Measurements from ENCODE around the gene CARHSP1.
"Not testable (repeated sequence)": the region's sequence is repeated elsewhere in the genome, so short reads cannot be mapped to it uniquely, and the experiment has no call there.

Gene CARHSP1

DNA sequence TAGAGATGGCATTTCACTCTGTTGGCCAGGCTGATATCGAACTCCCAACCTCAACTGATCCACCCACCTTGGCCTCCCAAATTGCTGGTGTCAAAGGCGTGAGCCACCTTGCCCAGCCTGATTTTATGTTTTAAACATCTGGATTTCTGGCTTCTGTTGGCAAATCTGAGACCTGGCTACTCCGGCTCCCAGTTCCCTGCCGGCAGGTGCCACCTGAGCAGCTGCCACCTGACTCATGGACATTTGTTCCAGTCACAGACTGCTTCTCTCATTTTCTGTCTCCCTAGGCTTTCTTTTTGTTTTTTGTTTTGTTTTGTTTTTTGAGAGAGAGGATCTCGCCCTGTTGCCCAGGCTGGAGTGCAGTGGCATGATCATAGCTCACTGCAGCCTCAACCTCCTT lies 61.6 kb downstream of the CARHSP1 start:
- no peaks in the 10 kb centered on the region for H3K4me1 ChIP-seq (ENCODE audit: control insufficient read depth, insufficient read depth, low read depth, low read length)
- no peak overlapping the region for H2BK120ac ChIP-seq (ENCODE audit: low read depth, low read length)
- no peak overlapping the region for H2AFZ ChIP-seq (ENCODE audit: low read depth, low read length)
- H3K9ac ChIP-seq (ENCODE audit: low read length), result no peak overlapping the region
- no peak overlapping the region for H3K23ac ChIP-seq (ENCODE audit: low read length in 2 of 2)
- peaks cover 68 to 99% of the 10 kb centered on the region in 2 experiments for H3K36me3 ChIP-seq (ENCODE audit: control insufficient read depth in 1 of 2, insufficient read depth in 2 of 2, low read depth in 1 of 2, low read length in 2 of 2)
- no peak overlapping the region for H3K14ac ChIP-seq (ENCODE audit: low read length in 2 of 2)
- no peaks in the 10 kb centered on the region for H3K27me3 ChIP-seq (ENCODE audit: control insufficient read depth in 1 of 2, insufficient read depth in 1 of 2, low read length in 2 of 2)
- H3K18ac ChIP-seq (ENCODE audit: low read depth in 1 of 2, low read length in 2 of 2), result no peak overlapping the region
- H4K91ac ChIP-seq (ENCODE audit: low read length), result no peak overlapping the region
- H3K4me3 ChIP-seq (ENCODE audit: insufficient read depth in 1 of 2, low read depth in 1 of 2, low read length in 2 of 2), result no peak overlapping the region
- no peak overlapping the region for H2BK12ac ChIP-seq (ENCODE audit: low read length in 2 of 2)
- H3K4ac ChIP-seq (ENCODE audit: low read depth in 1 of 2, low read length in 2 of 2), result no peak overlapping the region
- WGBS, result 97% methylated on average over 5 of the region's 5 CpGs
- no peaks in the 10 kb centered on the region for H3K9me3 ChIP-seq (ENCODE audit: control insufficient read depth, low read length)
- peaks cover 27% of the 10 kb centered on the region for H3K79me1 ChIP-seq (replicated peaks; ENCODE audit: low read length, poor library complexity, severe bottlenecking)
- H3K4me2 ChIP-seq (ENCODE audit: low read length, poor library complexity, severe bottlenecking), result no peak overlapping the region
- no peak overlapping the region for H2BK5ac ChIP-seq (ENCODE audit: low read depth, low read length, poor library complexity, severe bottlenecking)
- H2AK5ac ChIP-seq (ENCODE audit: low read length, severe bottlenecking), result no peak overlapping the region
- H2BK15ac ChIP-seq (ENCODE audit: low read depth, poor library complexity, severe bottlenecking), result no peak overlapping the region
- no peak overlapping the region for H3K27ac ChIP-seq (ENCODE audit: low read length, poor library complexity, severe bottlenecking)
- DNase-seq, result no peak
- no peak overlapping the region for H4K8ac ChIP-seq (ENCODE audit: low read length)

DNA sequence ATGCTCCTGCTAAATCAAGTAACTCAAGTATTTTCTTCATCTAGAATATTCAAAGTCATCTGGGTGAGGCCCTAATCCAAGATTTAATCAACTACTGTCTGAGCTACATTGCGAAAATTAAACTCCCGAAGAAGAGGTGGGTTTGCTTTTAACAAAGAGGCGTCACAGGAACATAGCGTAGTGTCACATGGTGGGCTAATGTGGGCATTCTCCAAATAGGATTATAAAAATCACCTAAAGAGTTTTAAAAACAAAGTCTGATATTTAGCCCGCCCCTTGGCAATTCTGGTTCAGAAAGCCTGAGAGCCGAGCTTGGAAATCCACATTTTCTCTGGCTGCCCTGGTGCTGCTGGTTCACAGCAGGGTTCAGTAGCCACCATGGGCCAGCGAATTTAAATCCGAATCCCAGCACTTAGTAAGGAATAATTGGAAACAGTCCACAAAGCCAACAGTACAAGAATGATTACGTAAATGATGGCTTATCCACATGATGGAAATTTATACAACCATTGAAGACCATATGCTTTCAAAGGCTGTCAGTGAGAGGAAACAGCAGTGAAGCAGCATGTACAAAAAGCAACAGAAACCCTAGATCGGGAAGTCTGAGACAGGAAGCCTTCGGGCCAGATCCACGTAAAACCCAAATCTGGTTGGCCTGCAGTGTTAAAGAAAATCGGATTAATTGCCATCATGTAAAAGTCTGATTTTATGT lies 62.4 kb downstream of the CARHSP1 start:
- no peak overlapping the region for H2AFZ ChIP-seq (ENCODE audit: low read depth, low read length)
- H3K9me3 ChIP-seq (ENCODE audit: control insufficient read depth, low read length), result no peaks in the 10 kb centered on the region
- H3K23ac ChIP-seq (ENCODE audit: low read length in 2 of 2), result no peak overlapping the region
- H3K4me3 ChIP-seq (ENCODE audit: insufficient read depth in 1 of 2, low read depth in 1 of 2, low read length in 2 of 2), result no peak overlapping the region
- no peaks in the 10 kb centered on the region for H3K27me3 ChIP-seq (ENCODE audit: control insufficient read depth in 1 of 2, insufficient read depth in 1 of 2, low read length in 2 of 2)
- no peak overlapping the region for H2BK15ac ChIP-seq (ENCODE audit: low read depth, poor library complexity, severe bottlenecking)
- H3K18ac ChIP-seq (ENCODE audit: low read depth in 1 of 2, low read length in 2 of 2), result no peak overlapping the region
- H3K9ac ChIP-seq (ENCODE audit: low read length), result no peak overlapping the region
- 94% methylated on average over 13 of the region's 13 CpGs for WGBS
- no peak overlapping the region for H3K4me2 ChIP-seq (ENCODE audit: low read length, poor library complexity, severe bottlenecking)
- no peak overlapping the region for H4K91ac ChIP-seq (ENCODE audit: low read length)
- H3K4ac ChIP-seq (ENCODE audit: low read depth in 1 of 2, low read length in 2 of 2), result no peak overlapping the region
- no peak for DNase-seq
- no peak overlapping the region for H3K27ac ChIP-seq (ENCODE audit: low read length, poor library complexity, severe bottlenecking)
- H2BK120ac ChIP-seq (ENCODE audit: low read depth, low read length), result no peak overlapping the region
- H2AK5ac ChIP-seq (ENCODE audit: low read length, severe bottlenecking), result no peak overlapping the region
- no peak overlapping the region for H2BK12ac ChIP-seq (ENCODE audit: low read length in 2 of 2)
- peaks cover 68 to 98% of the 10 kb centered on the region in 2 experiments for H3K36me3 ChIP-seq (ENCODE audit: control insufficient read depth in 1 of 2, insufficient read depth in 2 of 2, low read depth in 1 of 2, low read length in 2 of 2)
- peaks cover 27% of the 10 kb centered on the region for H3K79me1 ChIP-seq (replicated peaks; ENCODE audit: low read length, poor library complexity, severe bottlenecking)
- no peak overlapping the region for H4K8ac ChIP-seq (ENCODE audit: low read length)
- no peak overlapping the region for H3K14ac ChIP-seq (ENCODE audit: low read length in 2 of 2)
- no peak overlapping the region for H2BK5ac ChIP-seq (ENCODE audit: low read depth, low read length, poor library complexity, severe bottlenecking)
- H3K4me1 ChIP-seq (ENCODE audit: control insufficient read depth, insufficient read depth, low read depth, low read length), result peaks cover under 1% of the 10 kb centered on the region

DNA sequence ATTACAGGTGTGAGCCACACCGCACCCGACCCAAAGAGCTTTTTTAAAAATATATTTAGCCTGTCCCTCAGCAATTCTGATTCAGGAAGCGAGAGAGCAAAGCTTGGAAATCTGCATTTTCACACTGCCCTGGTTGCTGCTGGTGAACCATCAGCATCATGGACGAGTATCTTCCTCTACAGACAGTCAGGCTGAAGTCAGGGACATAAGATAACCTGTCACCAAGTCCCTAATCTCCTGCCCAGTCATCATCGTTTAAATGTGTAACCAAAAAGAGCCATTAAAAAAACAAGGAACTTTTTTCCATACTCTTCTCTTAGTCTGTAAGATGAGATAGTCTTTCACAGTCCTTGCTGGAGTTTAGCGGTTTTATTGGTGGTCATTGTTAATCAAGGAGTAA lies 64.5 kb downstream of the CARHSP1 start:
- no peak overlapping the region for H4K91ac ChIP-seq (ENCODE audit: low read length)
- no peak overlapping the region for H3K4me2 ChIP-seq (ENCODE audit: low read length, poor library complexity, severe bottlenecking)
- no peak overlapping the region for H3K9ac ChIP-seq (ENCODE audit: low read length)
- no peak overlapping the region for H2BK15ac ChIP-seq (ENCODE audit: low read depth, poor library complexity, severe bottlenecking)
- H2AK5ac ChIP-seq (ENCODE audit: low read length, severe bottlenecking), result no peak overlapping the region
- no peak overlapping the region for H3K4ac ChIP-seq (ENCODE audit: low read depth in 1 of 2, low read length in 2 of 2)
- H3K27ac ChIP-seq (ENCODE audit: low read length, poor library complexity, severe bottlenecking), result no peak overlapping the region
- H3K18ac ChIP-seq (ENCODE audit: low read depth in 1 of 2, low read length in 2 of 2), result no peak overlapping the region
- H2BK120ac ChIP-seq (ENCODE audit: low read depth, low read length), result no peak overlapping the region
- peaks cover 23% of the 10 kb centered on the region for H3K79me1 ChIP-seq (replicated peaks; ENCODE audit: low read length, poor library complexity, severe bottlenecking)
- peaks cover 56 to 93% of the 10 kb centered on the region in 2 experiments for H3K36me3 ChIP-seq (ENCODE audit: control insufficient read depth in 1 of 2, insufficient read depth in 2 of 2, low read depth in 1 of 2, low read length in 2 of 2)
- H3K9me3 ChIP-seq (ENCODE audit: control insufficient read depth, low read length), result no peaks in the 10 kb centered on the region
- H3K14ac ChIP-seq (ENCODE audit: low read length in 2 of 2), result no peak overlapping the region
- no peaks in the 10 kb centered on the region for H3K27me3 ChIP-seq (ENCODE audit: control insufficient read depth in 1 of 2, insufficient read depth in 1 of 2, low read length in 2 of 2)
- no peak overlapping the region for H3K23ac ChIP-seq (ENCODE audit: low read length in 2 of 2)
- H2BK12ac ChIP-seq (ENCODE audit: low read length in 2 of 2), result no peak overlapping the region
- WGBS, result 94% methylated on average over 6 of the region's 6 CpGs
- H2AFZ ChIP-seq (ENCODE audit: low read depth, low read length), result no peak overlapping the region
- H3K4me3 ChIP-seq (ENCODE audit: insufficient read depth in 1 of 2, low read depth in 1 of 2, low read length in 2 of 2), result no peak overlapping the region
- no peak for DNase-seq
- no peak overlapping the region for H4K8ac ChIP-seq (ENCODE audit: low read length)
- H3K4me1 ChIP-seq (ENCODE audit: control insufficient read depth, insufficient read depth, low read depth, low read length), result peaks cover 5% of the 10 kb centered on the region
- peak overlapping the region; percentile 24 for H2BK5ac ChIP-seq (ENCODE audit: low read depth, low read length, poor library complexity, severe bottlenecking)

DNA sequence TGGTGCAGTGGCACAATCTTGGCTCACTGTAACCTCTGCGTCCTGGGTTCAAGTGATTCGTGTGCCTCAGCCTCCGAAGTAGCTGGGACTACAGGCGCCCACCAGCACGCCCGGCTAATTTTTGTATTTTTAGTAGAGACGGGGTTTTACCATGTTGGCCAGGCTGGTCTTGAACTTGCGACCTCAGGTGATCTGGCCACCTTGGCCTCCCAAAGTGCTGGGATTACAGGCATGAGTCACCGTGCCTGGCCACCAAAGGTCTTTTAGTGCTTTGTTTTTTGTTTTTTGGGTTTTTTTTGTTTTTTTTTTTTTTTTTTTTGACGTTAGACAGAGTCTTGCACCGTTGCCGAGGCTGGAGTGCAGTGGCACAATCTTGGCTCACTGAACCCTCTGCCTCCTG lies 65.1 kb downstream of the CARHSP1 start:
- not testable (repeated sequence) for H4K91ac ChIP-seq (ENCODE audit: low read length); H2AFZ ChIP-seq (ENCODE audit: low read depth, low read length); H3K27ac ChIP-seq (ENCODE audit: low read length, poor library complexity, severe bottlenecking); H2BK120ac ChIP-seq (ENCODE audit: low read depth, low read length); H2AK5ac ChIP-seq (ENCODE audit: low read length, severe bottlenecking); H2BK5ac ChIP-seq (ENCODE audit: low read depth, low read length, poor library complexity, severe bottlenecking); H3K23ac ChIP-seq (ENCODE audit: low read length in 2 of 2); H3K27me3 ChIP-seq (ENCODE audit: control insufficient read depth in 1 of 2, insufficient read depth in 1 of 2, low read length in 2 of 2); DNase-seq; H2BK12ac ChIP-seq (ENCODE audit: low read length in 2 of 2); H3K4me1 ChIP-seq (ENCODE audit: control insufficient read depth, insufficient read depth, low read depth, low read length); H2BK15ac ChIP-seq (ENCODE audit: low read depth, poor library complexity, severe bottlenecking); H3K14ac ChIP-seq (ENCODE audit: low read length in 2 of 2); H3K4ac ChIP-seq (ENCODE audit: low read depth in 1 of 2, low read length in 2 of 2); H3K9ac ChIP-seq (ENCODE audit: low read length); H3K18ac ChIP-seq (ENCODE audit: low read depth in 1 of 2, low read length in 2 of 2); H3K4me3 ChIP-seq (ENCODE audit: insufficient read depth in 1 of 2, low read depth in 1 of 2, low read length in 2 of 2); H3K4me2 ChIP-seq (ENCODE audit: low read length, poor library complexity, severe bottlenecking); H4K8ac ChIP-seq (ENCODE audit: low read length); H3K9me3 ChIP-seq (ENCODE audit: control insufficient read depth, low read length)
- WGBS, result 93% methylated on average over 12 of the region's 12 CpGs
- peaks cover 52 to 93% of the 10 kb centered on the region in 2 experiments for H3K36me3 ChIP-seq (ENCODE audit: control insufficient read depth in 1 of 2, insufficient read depth in 2 of 2, low read depth in 1 of 2, low read length in 2 of 2)
- peaks cover 21% of the 10 kb centered on the region for H3K79me1 ChIP-seq (replicated peaks; ENCODE audit: low read length, poor library complexity, severe bottlenecking)

Measured in mesenchymal stem cell (in vitro differentiated cells and primary cell).